ENCODE measurements around the gene CTNNA3.

CTNNA3 gene

GRCh38 chr10:66848856-66849255 is 847.1 kb downstream of the CTNNA3 start:
- no peak overlapping the region for H3K4me3 ChIP-seq (ENCODE audit: low read depth, low read length)
- no peaks in the 10 kb centered on the region for H3K27me3 ChIP-seq
- H3K9me3 ChIP-seq: no peaks in the 10 kb centered on the region
- no peaks in the 10 kb centered on the region for H3K36me3 ChIP-seq
- no peak for DNase-seq
- no peaks in the 10 kb centered on the region for H3K4me1 ChIP-seq
- TF ChIP-seq, protein P1, sequence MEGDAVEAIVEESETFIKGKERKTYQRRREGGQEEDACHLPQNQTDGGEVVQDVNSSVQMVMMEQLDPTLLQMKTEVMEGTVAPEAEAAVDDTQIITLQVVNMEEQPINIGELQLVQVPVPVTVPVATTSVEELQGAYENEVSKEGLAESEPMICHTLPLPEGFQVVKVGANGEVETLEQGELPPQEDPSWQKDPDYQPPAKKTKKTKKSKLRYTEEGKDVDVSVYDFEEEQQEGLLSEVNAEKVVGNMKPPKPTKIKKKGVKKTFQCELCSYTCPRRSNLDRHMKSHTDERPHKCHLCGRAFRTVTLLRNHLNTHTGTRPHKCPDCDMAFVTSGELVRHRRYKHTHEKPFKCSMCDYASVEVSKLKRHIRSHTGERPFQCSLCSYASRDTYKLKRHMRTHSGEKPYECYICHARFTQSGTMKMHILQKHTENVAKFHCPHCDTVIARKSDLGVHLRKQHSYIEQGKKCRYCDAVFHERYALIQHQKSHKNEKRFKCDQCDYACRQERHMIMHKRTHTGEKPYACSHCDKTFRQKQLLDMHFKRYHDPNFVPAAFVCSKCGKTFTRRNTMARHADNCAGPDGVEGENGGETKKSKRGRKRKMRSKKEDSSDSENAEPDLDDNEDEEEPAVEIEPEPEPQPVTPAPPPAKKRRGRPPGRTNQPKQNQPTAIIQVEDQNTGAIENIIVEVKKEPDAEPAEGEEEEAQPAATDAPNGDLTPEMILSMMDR (IDR thresholded peaks at IDR 0.05; ENCODE audit: low read depth, low read length): no peak

- no peak for DNase-seq
- TF ChIP-seq, protein P1 (IDR thresholded peaks at IDR 0.05; ENCODE audit: low read depth, low read length): no peak
- H3K4me1 ChIP-seq: no peaks in the 10 kb centered on the region
- H3K36me3 ChIP-seq: no peaks in the 10 kb centered on the region
- H3K9me3 ChIP-seq: no peaks in the 10 kb centered on the region
- no peaks in the 10 kb centered on the region for H3K27me3 ChIP-seq
- H3K4me3 ChIP-seq (ENCODE audit: low read depth, low read length): no peak overlapping the region
Observed at GRCh38 chr10:66844176-66844942, 851.6 kb downstream of the CTNNA3 start.

- TF ChIP-seq, protein P1 (IDR thresholded peaks at IDR 0.05; ENCODE audit: low read depth, low read length): no peak
- Histone ChIP-seq H3K4me1 (no peaks in the 10 kb centered on the region), H3K36me3 (no peaks in the 10 kb centered on the region), H3K4me3 (ENCODE audit: low read depth, low read length) (no peak overlapping the region), H3K27me3 (no peaks in the 10 kb centered on the region), H3K9me3 (no peaks in the 10 kb centered on the region)
- DNase-seq: no peak
Observed at GRCh38 chr10:66843396-66843795, 852.6 kb downstream of the CTNNA3 start.

GRCh38 chr10:66842867-66843266 is 853.1 kb downstream of the CTNNA3 start:
- no peak overlapping the region for H3K4me3 ChIP-seq (ENCODE audit: low read depth, low read length)
- H3K4me1 ChIP-seq: no peaks in the 10 kb centered on the region
- no peaks in the 10 kb centered on the region for H3K36me3 ChIP-seq
- no peaks in the 10 kb centered on the region for H3K9me3 ChIP-seq
- no peaks in the 10 kb centered on the region for H3K27me3 ChIP-seq
- no peak for DNase-seq
- TF ChIP-seq, protein P1 (IDR thresholded peaks at IDR 0.05; ENCODE audit: low read depth, low read length): no peak

- no peak overlapping the region for H3K4me3 ChIP-seq (ENCODE audit: low read depth, low read length)
- TF ChIP-seq, protein P1 (IDR thresholded peaks at IDR 0.05; ENCODE audit: low read depth, low read length): no peak
- DNase-seq: no peak
Observed at GRCh38 chr10:66842371-66842770, 853.6 kb downstream of the CTNNA3 start.

DNA sequence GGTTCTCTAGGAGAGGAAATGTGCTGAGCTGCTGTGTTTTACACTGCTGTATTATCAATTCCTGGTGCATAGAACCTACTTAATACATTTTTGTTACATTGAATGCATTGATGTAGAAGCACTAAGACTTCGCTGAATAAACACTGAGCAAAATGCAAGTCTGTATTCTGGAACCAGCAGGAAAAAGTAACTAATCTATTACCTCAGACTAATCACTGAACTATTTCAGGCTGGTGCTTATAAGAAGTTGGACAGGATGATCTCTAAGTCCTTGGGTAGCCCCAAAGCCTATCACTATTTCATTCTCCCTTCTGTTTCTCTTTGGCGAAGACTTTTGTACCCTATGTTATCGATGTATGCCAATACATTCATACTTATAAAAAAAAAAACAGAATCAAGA is 857.3 kb downstream of the CTNNA3 start:
- Histone ChIP-seq H3K4me1 (no peaks in the 10 kb centered on the region), H3K4me3 (ENCODE audit: low read depth, low read length) (no peak overlapping the region), H3K9me3 (no peaks in the 10 kb centered on the region), H3K36me3 (no peaks in the 10 kb centered on the region), H3K27me3 (no peaks in the 10 kb centered on the region)
- no peak for DNase-seq
- TF ChIP-seq, protein P1 (IDR thresholded peaks at IDR 0.05; ENCODE audit: low read depth, low read length): no peak

More at GRCh38 chr10:66842371-66842770, 853.6 kb downstream of the CTNNA3 start:
- H3K27me3 ChIP-seq: no peaks in the 10 kb centered on the region
- H3K36me3 ChIP-seq: no peaks in the 10 kb centered on the region
- H3K4me1 ChIP-seq: no peaks in the 10 kb centered on the region
- no peaks in the 10 kb centered on the region for H3K9me3 ChIP-seq

Measured in BE2C (cell line).